Heart left ventricle (tissue), 13 donors: ENCODE data around the gene PCGF3.

Source experiments
- CTCF ChIP-seq, 12 donors: fragments of 200-600 bp; sonication (generic) in 4 of 12; IDR thresholded peaks; one replicate each; pipeline versions ENCODE4 v1.5.0 to v1.8.0; 2018 to 2022; ENCODE audit warnings: antibody characterized with exemption in 12 of 12, mild to moderate bottlenecking in 5 of 12
- POLR2A ChIP-seq, 2 donors: fragments of 450-650 bp; IDR thresholded peaks; one replicate each; pipeline ENCODE4 v1.6.1; 2017; ENCODE audit warnings: antibody characterized with exemption in 2 of 2, mild to moderate bottlenecking in 2 of 2, moderate library complexity in 2 of 2
- donor health status: ischemic (EF 13 %, LVEDD 7.1; RV severe dilation, severe dysfunction).
- donor health status: DM: no; HTN: yes; CAD: no.
- donor health status: DM: no; HTN: no; CAD: no.
- donor health status: ischemic (EF 25% LVEDD 6.9; RV normal size, moderate dysfunction).
- donor health status: ischemic (EF 25% LVEDD 5.7; RV mildly dilated, moderate dysfunction).
- donor health status: ischemic (EF 35%, LVEDD 5.7; RV mildly dilated, moderate dysfunction).
- donor health status: nonischemic (EF 11% LVEDD 7.7; RV severe dilation, severe dysfunction).
- donor health status: DM: yes; HTN: yes; CAD: no.
- donor health status: PGD.
- donor health status: ischemic (EF 29% LVEDD 5.4; RV normal size, mild dysfunction).
- donor health status: nonischemic (EF 23%, LVEDD 6.1; RV moderate dilation, normal function).

GRCh38 chr4:663438-664428 lies 41.9 kb upstream of the PCGF3 start:
- no peak for TF ChIP-seq POLR2A (IDR thresholded peaks at IDR 0.05)
- peak in 1 of 12 donors; percentile 15 for TF ChIP-seq CTCF (IDR thresholded peaks at IDR 0.05)
